Activated CD8-positive, alpha-beta T cell treated with anti-CD3 and anti-CD28 coated beads, Interleukin-2, amount 10 ng/mL, durations not matched to agents 7 days and 5 days (primary cell): ENCODE measurements around the gene ANKRD18A. TPM values are rescaled to one million over a fixed set of nuclear protein-coding genes. Genes with fewer than 3 reads are reported as not detected.
A peak's percentile ranks its signal among the peaks of the same experiment; 100 is the strongest.
"Not testable (repeated sequence)": the region's sequence is repeated elsewhere in the genome, so short reads cannot be mapped to it uniquely, and the experiment has no call there.

Experiments
- ATAC-seq: fragments of 150-1000 bp; cut with Tn5 transposase; one replicate; pipeline ENCODE4 v1.10.0; 2021; ENCODE audit warnings: moderate library complexity
- CTCF ChIA-PET: fragments of 350-600 bp; sonication (Branson Sonifier 250); formaldehyde crosslinking; loops from one replicate; lab custom pipeline; 2021; ENCODE audit warnings: antibody characterized with exemption; lab: Charles Lee
- POLR2A ChIA-PET: fragments of 350-600 bp; sonication (Branson Sonifier 250); formaldehyde crosslinking; loops from one replicate; lab custom pipeline; 2021; ENCODE audit warnings: antibody characterized with exemption; lab: Charles Lee
- DNase-seq: peaks from one replicate; pipeline ENCODE4 v3.0.0-alpha.2; 2020
- H3K27ac Mint-ChIP-seq: one replicate; pipeline ENCODE4 v1.8.0; 2021; ENCODE audit warnings: mild to moderate bottlenecking, mixed read lengths
- H3K27me3 Mint-ChIP-seq: one replicate; pipeline ENCODE4 v1.8.0; 2021; ENCODE audit warnings: low read depth, mixed read lengths
- H3K36me3 Mint-ChIP-seq: one replicate; pipeline ENCODE4 v1.8.0; 2021; ENCODE audit warnings: low read depth, mixed read lengths
- H3K4me1 Mint-ChIP-seq: one replicate; pipeline ENCODE4 v1.8.0; 2021; ENCODE audit warnings: low read depth, mixed read lengths
- H3K4me3 Mint-ChIP-seq: one replicate; pipeline ENCODE4 v1.8.0; 2021; ENCODE audit warnings: mild to moderate bottlenecking, mixed read lengths
- H3K9me3 Mint-ChIP-seq: one replicate; pipeline ENCODE4 v1.8.0; 2022; ENCODE audit warnings: mixed read lengths; ENCODE audit not compliant: insufficient read depth
- total RNA-seq, 2 experiments: library from RNA; stranded (reverse); gene quantifications; one replicate each; pipeline ENCODE4 v1.2.3, GENCODE V29; 2021

ANKRD18A gene
- total RNA-seq, 2 experiments from 2014 or later, result 0.08 to 0.11 TPM

GRCh38 chr9:38621434-38622287 is 1.3 kb upstream of the ANKRD18A start:
- Mint-ChIP-seq H3K4me3 (peak overlapping the region; percentile 53), H3K27me3 (peaks cover 51% of the 10 kb centered on the region), H3K36me3 (no peaks in the 10 kb centered on the region), H3K9me3 (peaks cover 6% of the 10 kb centered on the region), H3K27ac (no peak overlapping the region), H3K4me1 (peaks cover 16% of the 10 kb centered on the region)
- ChIA-PET POLR2A (no interaction called here), CTCF (interaction anchor here (1.0 to 1.2 kb wide), 3 partner anchors 9 to 84 kb away, joined by 3 to 4 read pairs (median 3); no protein-coding TSS in a partner anchor)
- ATAC-seq (peak; percentile 62), DNase-seq (peak; percentile 37)

DNA sequence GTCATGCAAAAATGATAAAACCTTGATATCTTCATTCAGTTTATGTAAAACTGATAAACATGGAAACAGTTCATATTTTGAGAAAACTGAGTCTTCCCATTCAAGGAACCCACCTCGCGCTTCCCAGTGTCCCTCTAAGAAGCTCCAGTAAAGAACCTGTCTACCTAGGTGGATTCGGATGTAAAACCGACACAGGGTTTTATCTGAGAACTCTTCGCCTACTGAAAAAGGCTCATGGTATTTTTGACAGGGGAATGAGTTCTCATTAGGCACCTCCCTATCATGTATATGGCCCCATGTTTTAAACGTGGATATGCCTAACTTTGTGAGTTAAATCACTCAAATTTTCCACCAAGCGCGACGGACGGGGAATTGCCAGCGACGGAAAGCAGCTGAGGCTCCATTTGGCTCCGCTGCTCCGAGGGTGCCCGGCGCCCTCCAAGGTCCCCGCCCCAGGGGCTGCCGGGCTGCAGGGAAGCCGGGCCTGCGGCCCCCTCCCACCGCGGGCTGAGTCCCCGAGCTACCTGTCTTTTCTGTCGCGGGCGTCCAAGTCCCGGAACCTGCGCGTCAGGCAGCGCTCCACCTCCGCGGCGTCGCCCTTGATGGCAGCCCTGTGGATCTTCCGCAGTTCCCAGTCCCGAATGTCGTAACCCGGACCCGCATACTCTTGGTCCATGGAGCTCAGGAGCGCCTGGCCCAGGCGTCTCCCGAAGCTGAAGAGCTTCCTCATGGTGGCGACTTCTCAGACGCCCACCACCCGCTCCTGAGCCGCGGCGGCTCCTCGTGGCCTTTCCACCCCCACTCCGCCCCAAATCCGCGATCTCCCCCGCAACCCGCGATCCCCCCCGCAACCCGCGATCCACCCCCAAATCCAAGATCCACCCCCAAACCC is 594 bp downstream of the ANKRD18A start:
- DNase-seq, result no peak
- peaks cover 49% of the 10 kb centered on the region for H3K27me3 Mint-ChIP-seq
- ATAC-seq, result no peak
- H3K9me3 Mint-ChIP-seq, result peaks cover 6% of the 10 kb centered on the region
- no peaks in the 10 kb centered on the region for H3K36me3 Mint-ChIP-seq
- peak overlapping the region; percentile 69 for H3K4me3 Mint-ChIP-seq
- ChIA-PET POLR2A (no interaction called here), CTCF (interaction anchor here (0.9 to 1.2 kb wide), 2 partner anchors 53 to 86 kb away, joined by 3 read pairs; no protein-coding TSS in a partner anchor)
- peaks cover 16% of the 10 kb centered on the region for H3K4me1 Mint-ChIP-seq
- H3K27ac Mint-ChIP-seq, result no peak overlapping the region

GRCh38 chr9:38598029-38598745 is 22.2 kb downstream of the ANKRD18A start:
- ATAC-seq, H3K36me3 Mint-ChIP-seq, H3K9me3 Mint-ChIP-seq, H3K4me3 Mint-ChIP-seq, H3K27ac Mint-ChIP-seq, H3K4me1 Mint-ChIP-seq, CTCF ChIA-PET, POLR2A ChIA-PET, DNase-seq: not testable (repeated sequence)
- H3K27me3 Mint-ChIP-seq, result peaks cover 10% of the 10 kb centered on the region

DNA sequence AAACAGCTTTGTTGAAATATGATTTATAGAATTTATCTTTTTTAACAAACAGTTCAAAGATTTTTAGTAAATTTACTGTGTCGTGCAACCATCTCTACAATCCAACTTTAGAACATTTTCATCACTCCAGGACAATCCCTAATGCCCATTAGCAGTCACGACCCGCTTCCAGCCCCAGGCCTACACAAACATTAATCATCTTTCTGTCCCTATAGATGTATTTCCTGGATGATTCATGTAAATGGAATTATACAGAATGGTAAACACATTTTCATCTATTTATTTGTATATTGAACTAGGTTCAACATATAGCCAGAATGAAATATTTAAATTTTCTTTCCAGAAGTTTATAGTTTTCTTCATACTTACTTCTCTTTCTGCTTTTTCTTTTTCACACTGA is 25.3 kb downstream of the ANKRD18A start:
- H3K36me3 Mint-ChIP-seq, CTCF ChIA-PET, POLR2A ChIA-PET, H3K9me3 Mint-ChIP-seq, ATAC-seq, H3K27ac Mint-ChIP-seq, H3K4me1 Mint-ChIP-seq, H3K4me3 Mint-ChIP-seq, DNase-seq: not testable (repeated sequence)
- H3K27me3 Mint-ChIP-seq, result peaks cover 12% of the 10 kb centered on the region

- H3K4me1 Mint-ChIP-seq, H3K27ac Mint-ChIP-seq, H3K4me3 Mint-ChIP-seq, POLR2A ChIA-PET, ATAC-seq, H3K27me3 Mint-ChIP-seq, H3K9me3 Mint-ChIP-seq, DNase-seq, CTCF ChIA-PET, H3K36me3 Mint-ChIP-seq: not testable (repeated sequence)
Measured at GRCh38 chr9:38591346-38592063, 28.9 kb downstream of the ANKRD18A start.

GRCh38 chr9:38583765-38584164 is 36.6 kb downstream of the ANKRD18A start:
- H3K36me3 Mint-ChIP-seq, H3K9me3 Mint-ChIP-seq, H3K27me3 Mint-ChIP-seq, H3K27ac Mint-ChIP-seq, DNase-seq, POLR2A ChIA-PET, ATAC-seq, H3K4me1 Mint-ChIP-seq, H3K4me3 Mint-ChIP-seq: not testable (repeated sequence)
- CTCF ChIA-PET, result interaction anchor here (1.1 kb wide), 1 partner anchor 89 kb away, joined by 3 read pairs; no protein-coding TSS in a partner anchor

DNA sequence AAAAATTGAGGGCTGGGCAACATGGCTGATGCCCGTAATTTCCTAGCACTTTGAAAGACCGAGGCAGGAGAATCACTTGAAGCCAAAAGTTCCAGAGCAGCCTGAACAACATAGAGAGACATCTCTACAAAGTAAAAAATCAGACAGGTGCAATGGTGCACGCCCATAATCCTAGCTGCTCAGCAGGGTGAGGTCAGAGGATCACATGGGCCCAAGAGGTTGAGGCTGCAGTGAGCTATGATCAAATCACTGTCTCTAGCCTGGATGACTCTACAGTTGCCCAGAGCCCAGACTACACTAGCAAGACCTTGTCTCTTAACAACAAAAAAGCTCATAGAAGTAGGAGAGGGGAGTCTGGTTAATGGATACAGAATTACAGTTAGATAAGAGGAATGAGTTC is 40.3 kb downstream of the ANKRD18A start:
- POLR2A ChIA-PET, result not testable (repeated sequence)

GRCh38 chr9:38576181-38576580 is 44.2 kb downstream of the ANKRD18A start:
- H3K36me3 Mint-ChIP-seq, CTCF ChIA-PET, H3K4me1 Mint-ChIP-seq, H3K4me3 Mint-ChIP-seq, H3K27ac Mint-ChIP-seq, ATAC-seq, DNase-seq, H3K9me3 Mint-ChIP-seq, H3K27me3 Mint-ChIP-seq, POLR2A ChIA-PET: not testable (repeated sequence)

More for the DNA sequence above, 40.3 kb downstream of the ANKRD18A start:
- H3K4me3 Mint-ChIP-seq, DNase-seq, ATAC-seq, H3K27ac Mint-ChIP-seq, H3K36me3 Mint-ChIP-seq, H3K27me3 Mint-ChIP-seq, H3K4me1 Mint-ChIP-seq, H3K9me3 Mint-ChIP-seq, CTCF ChIA-PET: not testable (repeated sequence)

DNA sequence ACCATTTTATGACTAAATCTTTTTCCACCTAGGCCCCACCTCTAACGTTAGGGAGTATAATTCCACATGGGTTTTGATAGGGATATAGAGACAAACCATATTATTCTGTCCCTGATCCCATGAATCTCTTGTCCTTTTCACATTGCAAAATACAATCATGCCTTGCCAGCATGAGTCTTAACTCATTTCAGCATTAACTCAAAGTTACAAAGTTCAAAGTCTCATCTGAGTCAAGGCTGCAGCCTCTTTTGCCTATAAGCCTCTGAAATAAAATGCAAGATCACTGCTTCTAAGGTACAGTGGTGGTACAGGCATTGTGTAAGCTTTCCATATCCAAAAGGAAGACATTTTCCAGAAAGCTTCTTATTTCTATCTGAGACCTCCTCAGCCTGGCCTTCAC is 54.3 kb downstream of the ANKRD18A start:
- H3K9me3 Mint-ChIP-seq, CTCF ChIA-PET, ATAC-seq, H3K36me3 Mint-ChIP-seq, H3K27ac Mint-ChIP-seq, DNase-seq, POLR2A ChIA-PET, H3K4me3 Mint-ChIP-seq, H3K4me1 Mint-ChIP-seq, H3K27me3 Mint-ChIP-seq: not testable (repeated sequence)

DNA sequence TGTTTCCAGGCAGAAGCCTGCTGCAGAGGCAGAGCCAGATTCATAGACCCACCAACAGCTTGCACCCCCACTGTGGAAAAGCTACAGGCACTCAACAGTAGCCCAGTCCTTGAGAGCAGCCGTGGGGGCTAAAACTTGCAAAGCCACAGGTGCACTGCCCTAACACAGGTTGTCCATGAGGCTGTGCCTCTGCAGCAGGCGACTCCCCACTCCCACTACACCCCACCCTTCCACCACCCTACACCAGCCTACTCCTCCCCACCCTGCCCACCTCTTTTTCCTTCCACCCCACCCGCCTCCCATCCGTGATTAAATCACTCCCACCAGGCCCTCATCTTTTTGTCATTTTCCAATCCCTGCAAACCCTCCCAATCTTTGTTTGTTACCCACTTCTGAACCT is 55.2 kb downstream of the ANKRD18A start:
- H3K27me3 Mint-ChIP-seq, POLR2A ChIA-PET, H3K36me3 Mint-ChIP-seq, H3K4me3 Mint-ChIP-seq, H3K27ac Mint-ChIP-seq, DNase-seq, H3K9me3 Mint-ChIP-seq, ATAC-seq, CTCF ChIA-PET, H3K4me1 Mint-ChIP-seq: not testable (repeated sequence)

GRCh38 chr9:38563911-38564310 is 56.5 kb downstream of the ANKRD18A start:
- DNase-seq, H3K27me3 Mint-ChIP-seq, ATAC-seq, POLR2A ChIA-PET, CTCF ChIA-PET, H3K9me3 Mint-ChIP-seq, H3K4me1 Mint-ChIP-seq, H3K36me3 Mint-ChIP-seq, H3K4me3 Mint-ChIP-seq, H3K27ac Mint-ChIP-seq: not testable (repeated sequence)
